DMS 273 (cell line): ENCODE results near the gene PRKD1.

Experiments used
- DNase-seq: peaks from one replicate; lab custom pipeline; 2025; ENCODE audit not compliant: unreplicated experiment; lab: John Stamatoyannopoulos, UW

The PRKD1 gene

DNA sequence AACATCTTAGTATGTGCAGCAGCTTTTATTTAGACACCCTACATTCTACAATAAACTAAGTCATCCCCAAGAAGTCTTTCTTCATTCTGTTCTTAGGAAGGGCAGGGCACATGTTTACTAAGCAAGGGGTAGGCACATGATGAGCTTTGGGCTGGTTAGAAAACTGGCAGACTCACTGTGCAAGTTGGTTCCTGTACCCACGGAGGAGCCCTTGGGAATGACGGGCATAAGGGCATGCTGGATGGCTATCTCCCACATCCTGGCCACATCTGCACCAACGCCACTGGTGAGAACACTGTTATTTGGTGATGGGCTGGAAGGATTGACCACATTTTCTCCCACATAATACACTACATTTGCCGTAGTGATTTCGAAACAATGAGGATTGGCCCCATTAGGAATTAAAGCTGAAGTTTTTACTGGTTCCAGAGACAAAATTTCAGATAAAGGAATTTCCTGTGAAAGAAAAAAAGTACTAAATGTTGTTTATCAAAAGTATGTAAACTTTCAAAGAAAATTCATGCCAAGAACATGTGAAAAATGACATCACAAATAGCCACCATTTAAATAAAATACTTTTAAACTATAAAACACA is 297.0 kb downstream of the PRKD1 start:
- DNase-seq, result no peak

- no peak for DNase-seq
Observed at GRCh38 chr14:29629839-29630238, 297.8 kb downstream of the PRKD1 start.

- no peak for DNase-seq
Observed at GRCh38 chr14:29627137-29627536, 300.5 kb downstream of the PRKD1 start.

DNA sequence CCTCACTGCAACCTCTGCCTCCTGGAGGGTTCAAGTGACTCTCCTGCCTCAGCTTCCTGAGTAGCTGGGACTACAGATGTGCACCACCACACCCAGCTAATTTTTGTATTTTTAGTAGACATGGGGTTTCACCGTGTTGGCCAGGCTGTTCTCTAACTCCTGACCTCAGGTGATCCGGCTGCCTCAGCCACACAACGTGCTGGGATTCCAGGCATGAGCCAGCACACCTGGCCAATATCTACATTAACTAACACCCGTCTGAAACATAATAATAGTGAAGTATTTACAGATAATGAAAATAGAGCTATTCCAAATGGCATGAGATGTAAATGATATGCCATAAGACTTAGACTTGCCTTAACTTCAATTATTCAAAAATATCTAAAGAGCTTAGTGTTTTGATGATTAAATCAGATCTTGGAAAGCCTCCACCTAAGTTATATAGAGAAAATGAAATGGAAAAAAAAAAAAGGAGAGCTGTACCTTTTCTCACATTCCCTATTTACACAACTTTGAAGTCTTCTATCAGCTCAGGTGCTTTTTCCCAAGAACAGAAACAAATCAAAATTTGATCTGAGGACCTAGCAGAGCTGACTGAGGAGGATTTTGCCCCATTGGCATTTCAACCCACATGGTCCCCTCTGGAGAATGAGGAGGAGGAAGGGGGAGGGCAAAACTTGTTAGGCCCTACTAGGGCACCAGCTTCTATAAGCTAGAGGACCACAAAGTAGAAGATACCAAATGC is 309.2 kb downstream of the PRKD1 start:
- no peak for DNase-seq

- no peak for DNase-seq
Observed at GRCh38 chr14:29616922-29617321, 310.7 kb downstream of the PRKD1 start.

- DNase-seq, result no peak
Observed at GRCh38 chr14:29608861-29609260, 318.8 kb downstream of the PRKD1 start.

GRCh38 chr14:29607169-29607568 is 320.5 kb downstream of the PRKD1 start:
- no peak for DNase-seq

- DNase-seq, result no peak
Observed at GRCh38 chr14:29603696-29604095, 324.0 kb downstream of the PRKD1 start.

DNA sequence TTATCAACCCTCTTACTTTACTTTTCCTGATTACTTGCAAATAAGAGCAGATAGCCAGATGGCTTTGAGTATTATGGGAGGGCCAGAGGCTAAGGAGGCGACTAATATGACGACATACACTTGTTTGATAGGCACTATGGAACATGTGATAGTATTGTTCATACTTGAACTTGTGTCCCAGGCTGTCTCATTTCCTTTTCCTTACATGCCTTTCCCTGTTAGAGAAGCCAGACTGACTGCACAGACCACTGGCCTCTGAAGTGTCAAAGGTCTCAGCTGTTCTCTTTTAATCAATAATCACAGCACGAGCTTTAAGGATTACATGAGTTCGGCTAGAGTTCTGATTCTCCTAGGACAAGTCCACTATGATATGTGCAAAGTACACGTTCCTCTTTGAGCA is 326.0 kb downstream of the PRKD1 start:
- no peak for DNase-seq

- peak; percentile 15 for DNase-seq
Observed at GRCh38 chr14:29587761-29588470, 339.7 kb downstream of the PRKD1 start.

GRCh38 chr14:29587046-29587445 is 340.6 kb downstream of the PRKD1 start:
- DNase-seq, result no peak

- peak; percentile 67 for DNase-seq
Observed at GRCh38 chr14:29584992-29585391, 342.7 kb downstream of the PRKD1 start.

- no peak for DNase-seq
Observed at GRCh38 chr14:29580763-29581162, 346.9 kb downstream of the PRKD1 start.

- no peak for DNase-seq
Observed at GRCh38 chr14:29579838-29580237, 347.8 kb downstream of the PRKD1 start.

DNA sequence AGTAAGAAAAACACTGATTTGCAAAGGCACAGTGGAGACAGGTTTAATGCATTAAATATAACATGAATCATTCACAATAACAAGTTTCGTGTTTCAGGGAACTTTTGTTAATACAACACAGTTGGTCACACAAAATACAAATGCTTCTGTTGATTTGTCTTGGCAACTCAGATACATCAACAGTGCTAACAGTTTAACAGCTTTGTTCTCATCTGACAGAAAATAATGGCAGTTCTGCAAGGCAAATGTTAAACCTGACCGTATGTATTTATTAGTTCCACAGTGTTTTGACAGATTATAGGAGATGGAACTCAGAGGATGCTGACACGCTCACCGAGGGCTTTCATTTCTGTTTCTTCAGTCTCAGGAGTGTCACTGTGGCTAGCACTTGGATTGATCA is 350.7 kb downstream of the PRKD1 start:
- no peak for DNase-seq

- no peak for DNase-seq
Observed at GRCh38 chr14:29569194-29569593, 358.5 kb downstream of the PRKD1 start.

GRCh38 chr14:29566194-29566593 is 361.5 kb downstream of the PRKD1 start:
- DNase-seq, result no peak

DNA sequence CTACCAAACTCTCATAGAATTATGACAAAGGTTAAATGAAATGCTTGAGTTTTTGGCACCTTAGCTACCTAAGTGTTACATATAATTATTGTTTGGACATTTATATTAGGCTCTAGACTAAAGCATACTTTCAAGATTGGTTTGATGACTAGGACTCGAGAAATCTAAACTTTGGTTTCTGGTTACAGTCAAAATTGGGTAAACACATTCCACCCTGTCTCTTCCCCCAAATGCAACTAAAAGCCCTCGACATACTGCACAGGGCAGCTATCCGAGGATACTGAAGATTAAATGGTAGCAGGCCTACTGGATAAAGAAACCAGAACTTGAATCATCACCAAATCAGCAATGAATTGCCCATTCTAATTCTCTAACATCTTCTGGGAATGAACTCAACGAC is 369.1 kb downstream of the PRKD1 start:
- no peak for DNase-seq

GRCh38 chr14:29554335-29554734 is 373.3 kb downstream of the PRKD1 start:
- no peak for DNase-seq

GRCh38 chr14:29553427-29553826 is 374.2 kb downstream of the PRKD1 start:
- DNase-seq, result no peak

GRCh38 chr14:29548948-29549370 is 378.7 kb downstream of the PRKD1 start:
- DNase-seq, result peak; percentile 85

DNA sequence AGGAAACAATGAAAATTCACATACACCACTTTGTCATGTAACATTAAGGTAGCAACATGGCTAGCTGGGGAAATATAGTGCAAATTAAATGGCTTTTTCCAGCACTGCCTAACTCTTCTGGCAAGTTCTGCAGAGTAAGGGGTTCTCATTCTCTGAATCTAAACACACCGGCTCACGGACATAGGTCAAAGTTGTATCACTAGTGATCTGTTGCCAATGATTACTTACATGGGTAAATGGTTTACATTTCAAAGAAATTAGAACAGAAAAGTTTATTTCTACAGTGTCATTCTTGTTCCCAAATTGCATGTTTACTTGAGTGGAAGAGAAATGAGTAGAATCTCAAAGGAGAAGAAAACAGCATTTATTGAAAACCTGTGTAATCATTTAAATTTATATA is 381.9 kb downstream of the PRKD1 start:
- DNase-seq, result no peak
